Adrenal gland (tissue), 5 donors: ENCODE data around the gene INSRR.

ENCODE experiments used
- POLR2A ChIP-seq, 2 donors: fragments of 450-650 bp; IDR thresholded peaks; one replicate each; pipeline ENCODE4 v1.6.1; 2017; ENCODE audit warnings: antibody characterized with exemption in 2 of 2, mild to moderate bottlenecking in 2 of 2, moderate library complexity in 1 of 2
- TF ChIP-seq, protein P1 (sequence below), 6 experiments: fragments of 450-650 bp in 4 of 6; fragments of 200-600 bp in 2 of 6; sonication (generic) in 1 of 6; IDR thresholded peaks; 1 replicate in 5 of 6; 2 replicates in 1 of 6; pipeline versions ENCODE4 v1.5.1 to v1.8.0; 2016 to 2021; ENCODE audit warnings: antibody characterized with exemption in 6 of 6, mild to moderate bottlenecking in 2 of 6, moderate library complexity in 1 of 6
- donor health status: DM: no; HTN: no; CAD: no.

- TF ChIP-seq, protein P1, sequence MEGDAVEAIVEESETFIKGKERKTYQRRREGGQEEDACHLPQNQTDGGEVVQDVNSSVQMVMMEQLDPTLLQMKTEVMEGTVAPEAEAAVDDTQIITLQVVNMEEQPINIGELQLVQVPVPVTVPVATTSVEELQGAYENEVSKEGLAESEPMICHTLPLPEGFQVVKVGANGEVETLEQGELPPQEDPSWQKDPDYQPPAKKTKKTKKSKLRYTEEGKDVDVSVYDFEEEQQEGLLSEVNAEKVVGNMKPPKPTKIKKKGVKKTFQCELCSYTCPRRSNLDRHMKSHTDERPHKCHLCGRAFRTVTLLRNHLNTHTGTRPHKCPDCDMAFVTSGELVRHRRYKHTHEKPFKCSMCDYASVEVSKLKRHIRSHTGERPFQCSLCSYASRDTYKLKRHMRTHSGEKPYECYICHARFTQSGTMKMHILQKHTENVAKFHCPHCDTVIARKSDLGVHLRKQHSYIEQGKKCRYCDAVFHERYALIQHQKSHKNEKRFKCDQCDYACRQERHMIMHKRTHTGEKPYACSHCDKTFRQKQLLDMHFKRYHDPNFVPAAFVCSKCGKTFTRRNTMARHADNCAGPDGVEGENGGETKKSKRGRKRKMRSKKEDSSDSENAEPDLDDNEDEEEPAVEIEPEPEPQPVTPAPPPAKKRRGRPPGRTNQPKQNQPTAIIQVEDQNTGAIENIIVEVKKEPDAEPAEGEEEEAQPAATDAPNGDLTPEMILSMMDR (IDR thresholded peaks at IDR 0.05), result no peak
- TF ChIP-seq POLR2A (IDR thresholded peaks at IDR 0.05), result no peak
Measured at GRCh38 chr1:156845055-156845952, 13.6 kb downstream of the INSRR start.
